Liver (tissue), 9 donors: ENCODE results near the gene RASGRP3. TPM values are rescaled to one million over a fixed set of nuclear protein-coding genes. Genes with fewer than 3 reads are reported as not detected.

ENCODE experiments used
- DNase-seq: peaks from one replicate; pipeline ENCODE4 v3.0.0-alpha.2; 2017; ENCODE audit warnings: low spot score
- H3K27ac ChIP-seq, 2 donors: one replicate each; pipeline ENCODE4 v1.7.0; 2013; ENCODE audit warnings: inconsistent platforms in 2 of 2, low read length in 2 of 2, control low read depth in 1 of 2, low read depth in 1 of 2, mild to moderate bottlenecking in 1 of 2
- H3K27me3 ChIP-seq, 4 donors: one replicate each; pipeline versions ENCODE4 v1.6.1 to v1.7.0; 2013; ENCODE audit warnings: low read length in 3 of 4, inconsistent platforms in 1 of 4, mild to moderate bottlenecking in 1 of 4, moderate library complexity in 1 of 4; ENCODE audit not compliant: control insufficient read depth in 4 of 4, insufficient read depth in 4 of 4
- H3K36me3 ChIP-seq, 4 donors: one replicate each; pipeline versions ENCODE4 v1.6.1 to v1.7.0; 2013; ENCODE audit warnings: low read length in 3 of 4, mild to moderate bottlenecking in 3 of 4, low read depth in 1 of 4, moderate library complexity in 1 of 4; ENCODE audit not compliant: control insufficient read depth in 4 of 4, insufficient read depth in 3 of 4
- H3K4me1 ChIP-seq, 4 donors: one replicate each; pipeline versions ENCODE4 v1.6.1 to v1.7.0; 2013; ENCODE audit warnings: low read length in 3 of 4, mild to moderate bottlenecking in 3 of 4, moderate library complexity in 1 of 4; ENCODE audit not compliant: control insufficient read depth in 4 of 4, insufficient read depth in 4 of 4
- H3K4me3 ChIP-seq, 3 donors: one replicate each; pipeline versions ENCODE4 v1.6.1 to v1.7.0; 2013; ENCODE audit warnings: low read length in 3 of 3, control low read depth in 1 of 3, low read depth in 1 of 3, mild to moderate bottlenecking in 1 of 3
- H3K9ac ChIP-seq, 2 donors: one replicate each; pipeline ENCODE4 v1.7.0; 2013; ENCODE audit warnings: low read length in 2 of 2, mild to moderate bottlenecking in 2 of 2, moderate library complexity in 2 of 2, control low read depth in 1 of 2, low read depth in 1 of 2
- H3K9me3 ChIP-seq, 4 donors: one replicate each; pipeline versions ENCODE4 v1.6.1 to v1.7.0; 2013; ENCODE audit warnings: low read length in 3 of 4; ENCODE audit not compliant: control insufficient read depth in 4 of 4
- ATF3 ChIP-seq: IDR thresholded peaks from 2 replicates; pipeline ENCODE4 v1.6.1; 2016; ENCODE audit warnings: antibody characterized with exemption
- CTCF ChIP-seq: fragments of 150-350 bp; IDR thresholded peaks from 2 replicates; pipeline ENCODE4 v1.5.1; 2017; ENCODE audit warnings: improper control_type of control experiment, low read depth, low read length; ENCODE audit not compliant: missing input control
- EGR1 ChIP-seq, 2 donors: IDR thresholded peaks; 2 replicates each; pipeline ENCODE4 v1.6.1; 2016 to 2018; ENCODE audit warnings: antibody characterized with exemption in 2 of 2, low read depth in 2 of 2
- FOXA1 ChIP-seq: IDR thresholded peaks from 2 replicates; pipeline ENCODE4 v1.6.1; 2016; ENCODE audit warnings: antibody characterized with exemption
- FOXA2 ChIP-seq: IDR thresholded peaks from 2 replicates; pipeline ENCODE4 v1.6.1; 2016; ENCODE audit warnings: antibody characterized with exemption
- GABPA ChIP-seq, 2 donors: IDR thresholded peaks in 1 of 2; conservative IDR thresholded peaks in 1 of 2; 2 replicates each; pipeline ENCODE4 v1.6.1; 2016; ENCODE audit warnings: antibody characterized with exemption in 2 of 2, mild to moderate bottlenecking in 1 of 2, moderate library complexity in 1 of 2
- HNF4A ChIP-seq, 2 donors: conservative IDR thresholded peaks; 2 replicates each; pipeline ENCODE4 v1.6.1; 2016; ENCODE audit warnings: antibody characterized with exemption in 2 of 2, mild to moderate bottlenecking in 2 of 2
- HNF4G ChIP-seq: IDR thresholded peaks from 2 replicates; pipeline ENCODE4 v1.6.1; 2016; ENCODE audit warnings: antibody characterized with exemption
- JUND ChIP-seq, 2 donors: IDR thresholded peaks; 2 replicates each; pipeline ENCODE4 v1.6.1; 2016; ENCODE audit warnings: antibody characterized with exemption in 2 of 2
- MAX ChIP-seq: IDR thresholded peaks from 2 replicates; pipeline ENCODE4 v1.6.1; 2016; ENCODE audit warnings: antibody characterized with exemption
- NR2F2 ChIP-seq: IDR thresholded peaks from 2 replicates; pipeline ENCODE4 v1.6.1; 2016; ENCODE audit warnings: antibody characterized with exemption
- RAD21 ChIP-seq, 2 donors: IDR thresholded peaks; 2 replicates each; pipeline ENCODE4 v1.6.1; 2016; ENCODE audit warnings: antibody characterized with exemption in 2 of 2, mild to moderate bottlenecking in 2 of 2
- REST ChIP-seq: IDR thresholded peaks from 2 replicates; pipeline ENCODE4 v1.6.1; 2016; ENCODE audit warnings: antibody characterized with exemption, mild to moderate bottlenecking
- RXRA ChIP-seq, 2 donors: IDR thresholded peaks; 2 replicates each; pipeline ENCODE4 v1.6.1; 2017 to 2018; ENCODE audit warnings: antibody characterized with exemption in 2 of 2, mild to moderate bottlenecking in 1 of 2
- SP1 ChIP-seq: IDR thresholded peaks from 2 replicates; pipeline ENCODE4 v1.6.1; 2018; ENCODE audit warnings: antibody characterized with exemption, mild to moderate bottlenecking
- TAF1 ChIP-seq: conservative IDR thresholded peaks from 2 replicates; pipeline ENCODE4 v1.6.1; 2016; ENCODE audit warnings: antibody characterized with exemption, mild to moderate bottlenecking
- YY1 ChIP-seq: IDR thresholded peaks from 2 replicates; pipeline ENCODE4 v1.6.1; 2016; ENCODE audit warnings: antibody characterized with exemption, mild to moderate bottlenecking
- WGBS: extraction: QIAGEN DNeasy Blood & Tissue Kit; methylation state at CpG from one replicate; pipeline ENCODE4 v1.1.7; 2013; 5-methylcytosine and 5-hydroxymethylcytosine counted together
- polyA plus RNA-seq, 2 donors: library from polyadenylated mRNA; stranded (reverse) in 1 of 2; unstranded in 1 of 2; fragments of 200-250 nt in 1 of 2; fragments of >200 nt in 1 of 2; fragmentation: Nextera tagmentation in 1 of 2; extraction: Ambion mirVana in 1 of 2; gene quantifications; one replicate each; pipeline versions ENCODE4 v1.2.1 to v1.2.3, GENCODE V29; 2013 to 2015
- total RNA-seq, 2 donors: library from RNA; depleted of rRNA; stranded (reverse); fragments of >200 nt; gene quantifications; one replicate each; pipeline ENCODE4 v1.2.3, GENCODE V29; 2014
- TF ChIP-seq, protein P1 (sequence below): IDR thresholded peaks from 2 replicates; pipeline ENCODE4 v1.6.1; 2016; ENCODE audit warnings: antibody characterized with exemption
- donor health status: healthy.
- donor health status: healthy.
- donor health status: healthy.
- donor health status: healthy.
- donor health status: healthy.

Gene RASGRP3
- total and polyA plus RNA-seq, 4 donors = 1.8 to 9.9 (median 7.0) TPM

DNA sequence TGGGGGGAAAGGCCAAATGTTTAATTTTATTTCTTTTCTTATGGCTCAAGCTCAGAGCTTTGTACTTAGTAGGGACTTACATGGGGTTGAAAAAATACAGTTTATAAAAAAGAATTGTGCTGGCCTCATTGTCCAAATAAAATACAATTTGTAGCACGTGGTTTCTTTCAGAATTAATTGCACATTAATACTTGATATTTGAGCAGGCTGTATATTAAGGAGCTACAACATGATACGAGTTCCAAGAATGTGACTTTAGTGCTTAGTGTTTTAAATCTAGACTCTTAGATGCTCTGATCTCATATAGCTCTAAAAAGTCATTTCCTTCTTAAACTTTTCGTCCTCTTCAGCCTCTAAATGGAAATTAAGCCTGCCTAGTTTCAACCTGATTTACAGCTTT is 46.4 kb upstream of the RASGRP3 start:
- no peak for TF ChIP-seq FOXA1
- TF ChIP-seq YY1 = no peak
- no peak for TF ChIP-seq ATF3
- no peak for TF ChIP-seq HNF4G
- TF ChIP-seq HNF4A (conservative IDR thresholded peaks at IDR 0.05) = no peak
- TF ChIP-seq FOXA2 = no peak
- no peak for TF ChIP-seq EGR1 (IDR thresholded peaks at IDR 0.05; ENCODE audit: low read depth in 2 of 2)
- no peak for TF ChIP-seq GABPA (IDR thresholded peaks at IDR 0.05 in 1 of 2, conservative IDR thresholded peaks at IDR 0.05 in 1 of 2)
- TF ChIP-seq TAF1 = no peak
- TF ChIP-seq REST = no peak
- no peak for TF ChIP-seq NR2F2
- no peak overlapping the region for H3K4me3 ChIP-seq
- no peak overlapping the region for H3K27ac ChIP-seq
- no peaks in the 10 kb centered on the region for H3K27me3 ChIP-seq
- WGBS = 44% methylated on average over 3 of the region's 3 CpGs
- H3K36me3 ChIP-seq = no peaks in the 10 kb centered on the region
- DNase-seq = no peak
- no peak overlapping the region for H3K9ac ChIP-seq
- no peaks in the 10 kb centered on the region for H3K4me1 ChIP-seq
- H3K9me3 ChIP-seq = no peaks in the 10 kb centered on the region

DNA sequence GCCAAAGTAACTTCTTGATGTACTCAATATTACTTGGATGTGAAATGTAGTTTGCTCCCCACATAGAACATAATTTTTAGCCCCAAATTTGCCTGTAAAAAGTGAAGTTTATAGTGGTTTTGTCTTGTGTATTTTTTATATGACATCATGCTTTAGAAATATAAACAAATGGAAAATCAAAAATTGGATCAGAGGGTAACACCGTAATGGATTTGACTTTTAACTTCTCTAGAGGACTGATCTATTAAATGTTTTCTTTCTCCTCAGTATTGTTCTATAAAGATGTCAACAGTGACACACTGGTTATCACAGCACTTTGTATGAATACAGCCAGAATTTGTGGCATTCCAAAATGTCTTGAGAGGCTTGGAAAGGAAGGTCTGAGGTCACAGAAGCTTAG is 45.6 kb upstream of the RASGRP3 start:
- no peak overlapping the region for H3K27ac ChIP-seq
- H3K9ac ChIP-seq = no peak overlapping the region
- H3K4me3 ChIP-seq = no peak overlapping the region
- H3K4me1 ChIP-seq = no peaks in the 10 kb centered on the region
- DNase-seq = no peak
- no peaks in the 10 kb centered on the region for H3K36me3 ChIP-seq
- no peaks in the 10 kb centered on the region for H3K27me3 ChIP-seq
- no peaks in the 10 kb centered on the region for H3K9me3 ChIP-seq
- TF ChIP-seq FOXA1 = no peak
- TF ChIP-seq CTCF = no peak
- no peak for TF ChIP-seq RAD21 (IDR thresholded peaks at IDR 0.05)
- TF ChIP-seq GABPA (IDR thresholded peaks at IDR 0.05 in 1 of 2, conservative IDR thresholded peaks at IDR 0.05 in 1 of 2) = no peak
- no peak for TF ChIP-seq YY1
- TF ChIP-seq EGR1 (IDR thresholded peaks at IDR 0.05; ENCODE audit: low read depth in 2 of 2) = no peak
- no peak for TF ChIP-seq MAX
- TF ChIP-seq HNF4A (conservative IDR thresholded peaks at IDR 0.05) = no peak
- TF ChIP-seq RXRA (IDR thresholded peaks at IDR 0.05) = no peak
- TF ChIP-seq FOXA2 = no peak
- TF ChIP-seq REST = no peak
- no peak for TF ChIP-seq TAF1
- TF ChIP-seq HNF4G = no peak
- TF ChIP-seq NR2F2 = no peak
- TF ChIP-seq, protein P1, sequence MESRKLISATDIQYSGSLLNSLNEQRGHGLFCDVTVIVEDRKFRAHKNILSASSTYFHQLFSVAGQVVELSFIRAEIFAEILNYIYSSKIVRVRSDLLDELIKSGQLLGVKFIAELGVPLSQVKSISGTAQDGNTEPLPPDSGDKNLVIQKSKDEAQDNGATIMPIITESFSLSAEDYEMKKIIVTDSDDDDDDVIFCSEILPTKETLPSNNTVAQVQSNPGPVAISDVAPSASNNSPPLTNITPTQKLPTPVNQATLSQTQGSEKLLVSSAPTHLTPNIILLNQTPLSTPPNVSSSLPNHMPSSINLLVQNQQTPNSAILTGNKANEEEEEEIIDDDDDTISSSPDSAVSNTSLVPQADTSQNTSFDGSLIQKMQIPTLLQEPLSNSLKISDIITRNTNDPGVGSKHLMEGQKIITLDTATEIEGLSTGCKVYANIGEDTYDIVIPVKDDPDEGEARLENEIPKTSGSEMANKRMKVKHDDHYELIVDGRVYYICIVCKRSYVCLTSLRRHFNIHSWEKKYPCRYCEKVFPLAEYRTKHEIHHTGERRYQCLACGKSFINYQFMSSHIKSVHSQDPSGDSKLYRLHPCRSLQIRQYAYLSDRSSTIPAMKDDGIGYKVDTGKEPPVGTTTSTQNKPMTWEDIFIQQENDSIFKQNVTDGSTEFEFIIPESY = no peak
- no peak for TF ChIP-seq ATF3
- TF ChIP-seq JUND (IDR thresholded peaks at IDR 0.05) = no peak
- no peak for TF ChIP-seq SP1
- 87% methylated on average over 1 of the region's 1 CpG for WGBS
